Activated gamma-delta T cell treated with Interleukin-2 at 50 U/mL for 16 hours (primary cell): Measurements from ENCODE around the gene GAA.
A peak's percentile ranks its signal among the peaks of the same experiment; 100 is the strongest.

ENCODE experiments used
- DNase-seq: peaks from one replicate; pipeline ENCODE4 v3.0.0-alpha.2; 2020

The GAA gene

GRCh38 chr17:80104956-80105375 lies 3.6 kb downstream of the GAA start:
- no peak for DNase-seq

- DNase-seq, result no peak
Observed at GRCh38 chr17:80105762-80106161, 4.4 kb downstream of the GAA start.

- no peak for DNase-seq
Observed at GRCh38 chr17:80106176-80106575, 4.8 kb downstream of the GAA start.

- no peak for DNase-seq
Observed at GRCh38 chr17:80106751-80107150, 5.4 kb downstream of the GAA start.

- peak; percentile 2 for DNase-seq
Observed at GRCh38 chr17:80107231-80108021, 6.0 kb downstream of the GAA start.

GRCh38 chr17:80108036-80108971 lies 6.9 kb downstream of the GAA start:
- no peak for DNase-seq

- DNase-seq, result no peak
Observed at GRCh38 chr17:80109066-80109660, 7.8 kb downstream of the GAA start.

GRCh38 chr17:80109713-80110446 lies 8.5 kb downstream of the GAA start:
- no peak for DNase-seq

GRCh38 chr17:80110447-80110812 lies 9.0 kb downstream of the GAA start:
- no peak for DNase-seq

- no peak for DNase-seq
Observed at GRCh38 chr17:80110927-80111701, 9.7 kb downstream of the GAA start.

- no peak for DNase-seq
Observed at GRCh38 chr17:80111702-80112470, 10.5 kb downstream of the GAA start.

- no peak for DNase-seq
Observed at GRCh38 chr17:80112471-80113032, 11.2 kb downstream of the GAA start.

GRCh38 chr17:80113033-80113484 lies 11.7 kb downstream of the GAA start:
- DNase-seq, result no peak

GRCh38 chr17:80114758-80115157 lies 13.4 kb downstream of the GAA start:
- no peak for DNase-seq

GRCh38 chr17:80115159-80115558 lies 13.8 kb downstream of the GAA start:
- no peak for DNase-seq

GRCh38 chr17:80116276-80116920 lies 15.0 kb downstream of the GAA start:
- no peak for DNase-seq

GRCh38 chr17:80116921-80117380 lies 15.6 kb downstream of the GAA start:
- no peak for DNase-seq

GRCh38 chr17:80117491-80118401 lies 16.4 kb downstream of the GAA start:
- DNase-seq, result no peak
